Loucy (cell line): ENCODE data around the gene UBE2Q1.

Experiments used
- H2AFZ ChIP-seq: fragments of 200-600 bp; sonication (generic); 2 replicates; pipeline ENCODE4 v1.6.0; 2016; ENCODE audit warnings: antibody characterized with exemption, mild to moderate bottlenecking, low read length, moderate library complexity
- H3F3A ChIP-seq: fragments of 200-600 bp; 2 replicates; pipeline ENCODE4 v1.6.0; 2016; ENCODE audit warnings: antibody characterized with exemption, low read depth, mild to moderate bottlenecking
- H3K27me3 ChIP-seq: fragments of 200-600 bp; sonication (generic); 2 replicates; pipeline ENCODE4 v1.6.1; 2014; ENCODE audit warnings: low read length, mild to moderate bottlenecking; ENCODE audit not compliant: insufficient read depth, poor library complexity, severe bottlenecking
- H3K36me3 ChIP-seq: fragments of 200-600 bp; sonication (generic); 2 replicates; pipeline ENCODE4 v1.6.1; 2016; ENCODE audit warnings: low read length; ENCODE audit not compliant: insufficient read depth
- H3K4me1 ChIP-seq: fragments of 200-600 bp; sonication (generic); 2 replicates; pipeline ENCODE4 v1.5.1; 2014; ENCODE audit warnings: low read length, mild to moderate bottlenecking; ENCODE audit not compliant: insufficient read depth, poor library complexity, severe bottlenecking
- H3K4me2 ChIP-seq: fragments of 200-600 bp; sonication (generic); 2 replicates; pipeline ENCODE4 v1.6.0; 2014; ENCODE audit warnings: antibody characterized with exemption, low read length, low read depth, mild to moderate bottlenecking; ENCODE audit not compliant: poor library complexity, severe bottlenecking
- H3K4me3 ChIP-seq: fragments of 200-600 bp; sonication (generic); 2 replicates; pipeline ENCODE4 v1.5.1; 2014; ENCODE audit warnings: low read length, mild to moderate bottlenecking, mixed read lengths; ENCODE audit not compliant: poor library complexity, severe bottlenecking
- H3K79me2 ChIP-seq: fragments of 200-600 bp; sonication (generic); 2 replicates; pipeline ENCODE4 v1.6.1; 2014; ENCODE audit warnings: low read length; ENCODE audit not compliant: insufficient read depth
- H3K9ac ChIP-seq: fragments of 200-600 bp; sonication (generic); 2 replicates; pipeline ENCODE4 v1.6.0; 2014; ENCODE audit warnings: mild to moderate bottlenecking, low read depth, low read length, moderate library complexity; ENCODE audit not compliant: poor library complexity, severe bottlenecking
- H3K9me2 ChIP-seq: fragments of 200-600 bp; sonication (generic); replicated peaks from 2 replicates; pipeline ENCODE4 v1.6.1; 2016; ENCODE audit warnings: low read depth, low read length, mixed read lengths
- H3K9me3 ChIP-seq: fragments of 200-600 bp; sonication (generic); 2 replicates; pipeline ENCODE4 v1.6.1; 2014; ENCODE audit warnings: mild to moderate bottlenecking, antibody characterized with exemption, low read length, low read depth; ENCODE audit not compliant: insufficient read depth
- H4K20me1 ChIP-seq: fragments of 200-600 bp; sonication (generic); 2 replicates; pipeline ENCODE4 v1.6.0; 2014; ENCODE audit warnings: antibody characterized with exemption, low read length, mild to moderate bottlenecking; ENCODE audit not compliant: insufficient read depth, poor library complexity, severe bottlenecking
- EZH2phosphoT487 ChIP-seq: fragments of 200-600 bp; IDR thresholded peaks from 2 replicates; pipeline ENCODE4 v1.6.1; 2018; ENCODE audit warnings: antibody characterized with exemption, mild to moderate bottlenecking, moderate library complexity, borderline replicate concordance
- TF ChIP-seq, protein P1 (sequence below): fragments of 200-600 bp; sonication (generic); conservative IDR thresholded peaks from 2 replicates; pipeline ENCODE4 v1.5.1; 2014; ENCODE audit warnings: mild to moderate bottlenecking, antibody characterized with exemption, low read length

Gene UBE2Q1

DNA sequence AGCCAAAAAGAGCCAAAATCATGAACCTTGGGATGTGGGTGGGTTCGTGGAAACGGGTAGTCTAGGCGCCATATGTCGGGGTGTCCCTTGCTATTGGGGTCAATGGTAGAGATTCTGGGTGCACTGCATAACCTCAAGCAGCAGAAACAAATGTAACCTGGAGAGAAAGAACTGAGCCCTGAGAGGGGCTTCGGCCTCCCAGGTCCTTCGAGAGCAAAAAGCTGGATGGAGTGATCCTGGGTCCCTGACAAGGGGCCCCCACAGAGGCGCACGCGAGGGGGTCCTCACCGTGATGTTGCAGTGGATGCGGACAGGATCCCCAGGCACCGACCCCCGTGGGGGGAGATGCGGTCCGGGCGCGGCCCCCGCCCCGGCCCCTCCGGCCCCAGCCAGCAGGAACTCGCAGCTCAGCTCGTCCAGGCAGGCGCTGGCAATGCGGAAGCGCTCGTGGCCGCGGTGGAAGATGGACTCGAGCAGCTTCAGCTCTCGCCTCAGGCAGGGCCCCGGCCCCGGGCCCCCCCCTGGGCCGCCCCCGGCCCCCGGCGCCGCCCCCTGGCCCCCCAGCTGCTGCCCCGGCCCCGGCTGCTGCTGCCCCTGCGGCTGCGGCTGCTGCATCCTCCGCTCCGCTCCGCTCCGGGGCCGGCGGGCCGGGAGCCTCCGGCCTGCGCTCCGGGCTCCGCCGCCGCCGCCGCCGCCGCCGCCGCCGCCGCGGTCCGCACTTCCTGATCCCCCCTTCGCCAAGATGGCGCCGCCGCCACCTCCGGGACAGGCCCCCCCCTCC is at the start of gene UBE2Q1:
Gene UBE2Q1 (minus strand): TSS at position 724 of the 781 bp plus-strand sequence. CDS start 109 bp downstream, at position 615.
- H2AFZ ChIP-seq = peak within 1 kb of the TSS; percentile 84
- H3F3A ChIP-seq = no peaks in the 10 kb centered on the region
- peak within 1 kb of the TSS; percentile 91 for H3K4me2 ChIP-seq
- no peaks in the 10 kb centered on the region for H3K9me3 ChIP-seq
- no peaks in the 10 kb centered on the region for H3K9me2 ChIP-seq
- peak within 1 kb of the TSS; percentile 98 for H3K9ac ChIP-seq
- peaks cover 5% of the 10 kb centered on the region for H3K27me3 ChIP-seq
- TF ChIP-seq, protein P1, sequence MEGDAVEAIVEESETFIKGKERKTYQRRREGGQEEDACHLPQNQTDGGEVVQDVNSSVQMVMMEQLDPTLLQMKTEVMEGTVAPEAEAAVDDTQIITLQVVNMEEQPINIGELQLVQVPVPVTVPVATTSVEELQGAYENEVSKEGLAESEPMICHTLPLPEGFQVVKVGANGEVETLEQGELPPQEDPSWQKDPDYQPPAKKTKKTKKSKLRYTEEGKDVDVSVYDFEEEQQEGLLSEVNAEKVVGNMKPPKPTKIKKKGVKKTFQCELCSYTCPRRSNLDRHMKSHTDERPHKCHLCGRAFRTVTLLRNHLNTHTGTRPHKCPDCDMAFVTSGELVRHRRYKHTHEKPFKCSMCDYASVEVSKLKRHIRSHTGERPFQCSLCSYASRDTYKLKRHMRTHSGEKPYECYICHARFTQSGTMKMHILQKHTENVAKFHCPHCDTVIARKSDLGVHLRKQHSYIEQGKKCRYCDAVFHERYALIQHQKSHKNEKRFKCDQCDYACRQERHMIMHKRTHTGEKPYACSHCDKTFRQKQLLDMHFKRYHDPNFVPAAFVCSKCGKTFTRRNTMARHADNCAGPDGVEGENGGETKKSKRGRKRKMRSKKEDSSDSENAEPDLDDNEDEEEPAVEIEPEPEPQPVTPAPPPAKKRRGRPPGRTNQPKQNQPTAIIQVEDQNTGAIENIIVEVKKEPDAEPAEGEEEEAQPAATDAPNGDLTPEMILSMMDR = no peak
- no peak for TF ChIP-seq EZH2phosphoT487
- peaks cover 51% of the 10 kb centered on the region for H3K79me2 ChIP-seq
- peaks cover 39% of the 10 kb centered on the region for H3K4me1 ChIP-seq
- H3K4me3 ChIP-seq = peak within 1 kb of the TSS; percentile 98
- peaks cover 25% of the 10 kb centered on the region; the same call in 1 of the 2 replicates for H3K36me3 ChIP-seq
- peaks cover 37% of the 10 kb centered on the region for H4K20me1 ChIP-seq

DNA sequence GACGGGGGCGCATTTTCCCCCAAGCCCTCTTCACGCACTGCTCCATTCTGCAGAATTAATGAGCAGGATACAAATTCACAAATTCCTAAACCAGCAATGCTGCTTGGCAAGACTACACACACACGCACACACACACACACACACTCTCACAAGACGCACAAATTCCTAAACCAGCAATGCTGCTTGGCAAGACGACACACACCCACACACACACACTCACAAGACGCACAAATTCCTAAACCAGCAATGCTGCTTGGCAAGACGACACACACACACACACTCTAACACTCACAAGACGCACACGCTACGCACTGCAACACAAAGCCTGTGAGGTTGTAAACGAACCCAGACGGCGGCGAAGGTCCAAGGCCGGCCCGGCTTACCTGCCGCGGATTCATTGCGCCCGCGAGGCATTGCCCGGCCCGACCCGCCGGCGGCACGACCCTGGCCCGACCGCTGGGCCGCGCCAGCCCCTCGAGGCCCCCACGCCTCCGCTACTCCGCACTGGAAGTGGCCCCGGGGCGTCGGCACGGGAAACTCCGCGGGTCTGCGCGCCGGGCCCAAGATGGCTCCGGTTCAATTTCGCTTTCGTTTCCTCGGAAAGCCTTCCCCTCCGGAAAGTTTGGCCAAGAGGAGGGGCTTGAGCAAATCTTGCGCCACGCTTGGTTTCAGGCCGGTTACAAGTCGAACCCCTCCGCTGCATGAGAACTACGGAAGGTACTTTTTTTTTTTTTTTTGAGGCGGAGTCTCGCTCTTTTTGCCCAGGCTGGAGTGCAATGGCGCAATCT is 49.3 kb upstream of the UBE2Q1 start, which contains the start of gene ADAR:
Gene ADAR (minus strand): TSS at position 578 of the 788 bp plus-strand sequence. CDS start 180 bp downstream, at position 398.
- peak within 1 kb of the TSS; percentile 98 for H3K4me2 ChIP-seq
- H3K79me2 ChIP-seq = peaks cover 90% of the 10 kb centered on the region
- H3K4me3 ChIP-seq = peak within 1 kb of the TSS; percentile 81
- TF ChIP-seq, protein P1 = peak; percentile 14; the same call in 1 of the 2 replicates
- no peak for TF ChIP-seq EZH2phosphoT487
- H3K9me2 ChIP-seq = no peaks in the 10 kb centered on the region
- H4K20me1 ChIP-seq = peaks cover 57% of the 10 kb centered on the region
- H2AFZ ChIP-seq = peak within 1 kb of the TSS; percentile 80
- H3K27me3 ChIP-seq = no peaks in the 10 kb centered on the region
- peak within 1 kb of the TSS; percentile 89 for H3K9ac ChIP-seq
- no peaks in the 10 kb centered on the region for H3K9me3 ChIP-seq
- peaks cover 12% of the 10 kb centered on the region; the same call in 1 of the 2 replicates for H3F3A ChIP-seq
- 0 out of 2 replicates have a peak, but pooled peaks cover 6% of the 10 kb centered on the region for H3K36me3 ChIP-seq
- H3K4me1 ChIP-seq = peaks cover 64% of the 10 kb centered on the region

DNA sequence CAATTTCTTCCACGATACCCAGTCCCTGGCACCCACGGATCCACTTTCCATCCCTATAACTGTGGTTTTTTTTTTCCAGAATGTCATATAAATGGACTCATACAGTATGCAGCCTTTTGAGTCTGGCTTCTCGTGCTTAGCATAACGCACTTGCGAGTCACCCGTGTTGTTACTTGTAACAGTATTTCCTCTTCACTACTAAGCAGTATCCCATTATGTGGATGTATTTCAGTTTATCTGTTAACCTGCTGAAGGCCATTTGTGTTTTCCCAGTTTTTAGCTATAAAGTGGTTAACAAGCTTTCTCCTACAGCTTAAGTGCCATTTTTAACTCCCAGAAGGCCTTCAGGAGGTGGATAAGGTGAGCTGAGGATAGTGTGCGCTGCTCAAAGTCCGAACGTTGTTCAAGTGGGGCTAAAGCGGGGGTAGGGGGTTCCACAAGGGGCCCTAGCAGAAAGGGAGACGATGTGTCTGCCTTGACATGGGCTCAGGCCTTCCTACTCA is 48.7 kb upstream of the UBE2Q1 start:
- peaks cover 12% of the 10 kb centered on the region; the same call in 1 of the 2 replicates for H3F3A ChIP-seq
- peak overlapping the region; percentile 81 for H3K4me3 ChIP-seq
- H3K9me3 ChIP-seq = no peaks in the 10 kb centered on the region
- H3K9me2 ChIP-seq = no peaks in the 10 kb centered on the region
- peak overlapping the region; percentile 89 for H3K9ac ChIP-seq
- H3K79me2 ChIP-seq = peaks cover 92% of the 10 kb centered on the region
- H3K4me2 ChIP-seq = peak overlapping the region; percentile 98
- no peak overlapping the region for H2AFZ ChIP-seq
- TF ChIP-seq, protein P1 = no peak
- H3K36me3 ChIP-seq = peaks cover 11% of the 10 kb centered on the region; the same call in 1 of the 2 replicates
- no peaks in the 10 kb centered on the region for H3K27me3 ChIP-seq
- peaks cover 64% of the 10 kb centered on the region for H3K4me1 ChIP-seq
- peaks cover 64% of the 10 kb centered on the region for H4K20me1 ChIP-seq
